Thyroid gland (tissue), 4 donors: ENCODE results near the gene SCPEP1.

Experiments used
- POLR2A ChIP-seq, 2 donors: fragments of 450-650 bp; IDR thresholded peaks; one replicate each; pipeline ENCODE4 v1.6.1; 2017; ENCODE audit warnings: antibody characterized with exemption in 2 of 2, mild to moderate bottlenecking in 2 of 2, moderate library complexity in 1 of 2
- TF ChIP-seq, protein P1 (sequence below), 6 experiments: fragments of 200-600 bp in 3 of 6; fragments of 450-650 bp in 3 of 6; sonication (generic) in 3 of 6; IDR thresholded peaks; one replicate each; pipeline ENCODE4 v1.5.1; 2016 to 2019; ENCODE audit warnings: antibody characterized with exemption in 6 of 6, mild to moderate bottlenecking in 2 of 6, inconsistent platforms in 1 of 6, moderate library complexity in 1 of 6

DNA sequence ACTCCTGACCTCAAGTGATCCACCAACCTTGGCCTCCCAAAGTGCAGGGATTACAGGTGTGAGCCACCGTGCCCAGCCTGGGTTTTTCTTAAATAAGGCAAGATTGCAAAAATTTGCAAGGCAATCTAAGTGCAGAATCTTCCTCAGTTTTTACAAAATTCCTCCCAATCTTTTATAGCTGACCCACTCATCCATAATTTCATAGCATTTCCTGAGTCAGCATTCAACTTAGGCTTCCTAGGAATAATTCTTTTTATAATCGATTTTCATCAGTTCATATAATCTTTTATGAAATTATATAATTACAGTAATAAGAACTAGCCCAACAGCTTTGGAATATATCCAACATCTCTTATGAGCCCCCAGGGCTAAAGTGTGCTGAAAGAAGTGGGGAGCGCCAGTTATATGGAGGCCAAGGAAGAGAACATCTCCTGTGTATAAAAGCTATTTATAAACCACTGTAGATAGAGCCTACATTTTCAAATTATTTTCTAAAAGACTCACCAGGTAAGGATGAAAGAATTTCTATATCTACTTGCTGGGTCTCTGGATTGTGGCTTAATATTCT is 31.9 kb upstream of the SCPEP1 start:
- TF ChIP-seq, protein P1, sequence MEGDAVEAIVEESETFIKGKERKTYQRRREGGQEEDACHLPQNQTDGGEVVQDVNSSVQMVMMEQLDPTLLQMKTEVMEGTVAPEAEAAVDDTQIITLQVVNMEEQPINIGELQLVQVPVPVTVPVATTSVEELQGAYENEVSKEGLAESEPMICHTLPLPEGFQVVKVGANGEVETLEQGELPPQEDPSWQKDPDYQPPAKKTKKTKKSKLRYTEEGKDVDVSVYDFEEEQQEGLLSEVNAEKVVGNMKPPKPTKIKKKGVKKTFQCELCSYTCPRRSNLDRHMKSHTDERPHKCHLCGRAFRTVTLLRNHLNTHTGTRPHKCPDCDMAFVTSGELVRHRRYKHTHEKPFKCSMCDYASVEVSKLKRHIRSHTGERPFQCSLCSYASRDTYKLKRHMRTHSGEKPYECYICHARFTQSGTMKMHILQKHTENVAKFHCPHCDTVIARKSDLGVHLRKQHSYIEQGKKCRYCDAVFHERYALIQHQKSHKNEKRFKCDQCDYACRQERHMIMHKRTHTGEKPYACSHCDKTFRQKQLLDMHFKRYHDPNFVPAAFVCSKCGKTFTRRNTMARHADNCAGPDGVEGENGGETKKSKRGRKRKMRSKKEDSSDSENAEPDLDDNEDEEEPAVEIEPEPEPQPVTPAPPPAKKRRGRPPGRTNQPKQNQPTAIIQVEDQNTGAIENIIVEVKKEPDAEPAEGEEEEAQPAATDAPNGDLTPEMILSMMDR (IDR thresholded peaks at IDR 0.05), result no peak
- TF ChIP-seq POLR2A (IDR thresholded peaks at IDR 0.05), result no peak
